Epithelial cell of prostate (primary cell): ENCODE data around the gene NEO1.

ENCODE experiments used
- DNase-seq: peaks from one replicate; pipeline ENCODE4 v3.0.0-alpha.2; 2011; ENCODE audit warnings: low read depth, low spot score
- H3K27ac ChIP-seq: fragments of 450-650 bp; 2 replicates; pipeline ENCODE4 v1.5.1; 2017; ENCODE audit warnings: mild to moderate bottlenecking

NEO1 gene

DNA sequence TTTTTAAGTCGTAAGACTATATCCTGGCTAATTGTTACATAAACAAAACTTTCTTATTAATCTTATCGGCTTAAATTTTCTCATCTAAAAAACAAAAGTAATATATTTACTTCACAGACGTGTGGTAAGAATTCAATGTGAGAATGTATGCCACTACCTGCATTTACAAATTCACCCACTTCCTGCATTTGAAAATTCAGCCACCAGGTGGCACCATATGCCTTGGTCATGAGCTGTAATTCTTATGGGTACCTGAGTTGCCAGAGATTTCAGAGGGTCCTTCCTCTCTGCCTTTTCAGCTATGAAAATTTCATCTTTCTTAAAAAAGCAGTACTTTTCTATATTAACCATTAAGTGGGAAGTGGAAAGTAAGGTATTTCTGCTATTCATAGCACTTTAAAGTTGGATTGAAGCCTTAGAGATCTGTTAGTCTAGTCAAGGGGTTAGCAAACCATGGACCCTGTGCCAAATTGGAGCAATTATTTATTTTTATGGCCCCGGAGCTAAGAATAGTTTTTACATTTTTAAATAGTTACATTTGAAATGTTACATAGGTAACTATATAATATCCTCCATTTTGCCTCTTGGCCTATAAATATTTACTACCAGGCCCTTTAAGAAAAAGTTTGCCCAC lies 188.7 kb downstream of the NEO1 start:
- no peak overlapping the region for H3K27ac ChIP-seq
- DNase-seq = peak; percentile 16

GRCh38 chr15:73244333-73244732 lies 192.1 kb downstream of the NEO1 start:
- no peak for DNase-seq

GRCh38 chr15:73246439-73246838 lies 194.2 kb downstream of the NEO1 start:
- no peak overlapping the region for H3K27ac ChIP-seq

More at GRCh38 chr15:73244333-73244732, 192.1 kb downstream of the NEO1 start:
- no peak overlapping the region for H3K27ac ChIP-seq

GRCh38 chr15:73246898-73247297 lies 194.6 kb downstream of the NEO1 start:
- DNase-seq = no peak

More at GRCh38 chr15:73246439-73246838, 194.2 kb downstream of the NEO1 start:
- no peak for DNase-seq

GRCh38 chr15:73247331-73247730 lies 195.1 kb downstream of the NEO1 start:
- no peak for DNase-seq
- no peak overlapping the region for H3K27ac ChIP-seq

More at GRCh38 chr15:73246898-73247297, 194.6 kb downstream of the NEO1 start:
- H3K27ac ChIP-seq = no peak overlapping the region

- H3K27ac ChIP-seq = no peak overlapping the region
- no peak for DNase-seq
Measured at GRCh38 chr15:73249499-73249898, 197.2 kb downstream of the NEO1 start.

DNA sequence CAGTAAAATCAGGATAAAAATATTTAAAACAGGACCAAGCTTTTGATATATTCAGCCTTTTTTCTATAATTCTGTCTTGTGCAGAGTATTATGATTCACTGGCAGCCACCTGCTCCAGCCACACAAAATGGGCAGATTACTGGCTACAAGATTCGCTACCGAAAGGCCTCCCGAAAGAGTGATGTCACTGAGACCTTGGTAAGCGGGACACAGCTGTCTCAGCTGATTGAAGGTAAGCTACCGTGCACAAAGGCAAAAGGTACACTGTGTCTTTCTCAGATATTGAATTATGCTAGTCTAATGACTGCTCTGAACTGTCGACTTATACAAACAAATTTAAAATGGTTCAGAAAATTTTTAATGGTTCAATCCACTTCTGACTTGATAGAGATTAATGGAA lies 202.3 kb downstream of the NEO1 start:
- H3K27ac ChIP-seq = no peak overlapping the region
- no peak for DNase-seq

DNA sequence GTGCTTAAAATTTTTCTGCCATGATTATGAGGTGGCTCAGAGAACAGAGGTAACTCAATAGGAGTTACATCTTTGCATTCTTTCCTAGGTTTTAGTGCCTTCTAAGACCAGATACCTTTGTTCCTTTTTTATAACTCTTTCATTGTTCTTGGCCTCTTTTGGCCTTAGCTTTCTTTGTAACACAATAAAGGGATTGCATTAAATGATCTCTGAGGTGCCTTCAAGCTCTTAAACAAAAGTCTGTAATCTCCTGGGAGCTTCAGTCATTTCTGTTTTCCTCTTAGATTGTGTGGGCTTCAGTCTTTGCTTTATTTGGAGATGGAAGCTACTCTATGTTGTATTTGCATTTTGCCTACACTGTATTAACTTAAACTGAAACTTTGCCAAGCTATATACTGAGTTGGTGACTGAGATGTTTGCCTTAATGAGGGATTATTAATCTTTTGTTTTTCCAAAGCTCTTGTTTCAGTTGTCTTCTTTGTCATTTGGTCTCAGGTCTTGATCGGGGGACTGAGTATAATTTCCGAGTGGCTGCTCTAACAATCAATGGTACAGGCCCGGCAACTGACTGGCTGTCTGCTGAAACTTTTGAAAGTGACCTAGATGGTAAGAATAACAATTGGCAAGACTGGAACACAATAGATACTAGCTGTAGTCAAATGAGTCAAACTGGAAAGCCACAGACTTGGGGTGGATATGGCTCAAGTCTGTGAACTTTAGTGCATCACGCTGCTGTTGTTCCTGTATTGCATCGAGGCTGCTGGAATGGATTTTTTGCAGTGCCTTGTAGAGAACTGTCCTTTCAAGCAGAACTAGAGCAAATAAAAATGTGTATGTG lies 206.2 kb downstream of the NEO1 start:
- H3K27ac ChIP-seq = no peak overlapping the region
- no peak for DNase-seq

- H3K27ac ChIP-seq = no peak overlapping the region
- no peak for DNase-seq
Measured at GRCh38 chr15:73264881-73265280, 212.6 kb downstream of the NEO1 start.

- no peak overlapping the region for H3K27ac ChIP-seq
- peak; percentile 6 for DNase-seq
Measured at GRCh38 chr15:73265536-73266153, 213.4 kb downstream of the NEO1 start.

DNA sequence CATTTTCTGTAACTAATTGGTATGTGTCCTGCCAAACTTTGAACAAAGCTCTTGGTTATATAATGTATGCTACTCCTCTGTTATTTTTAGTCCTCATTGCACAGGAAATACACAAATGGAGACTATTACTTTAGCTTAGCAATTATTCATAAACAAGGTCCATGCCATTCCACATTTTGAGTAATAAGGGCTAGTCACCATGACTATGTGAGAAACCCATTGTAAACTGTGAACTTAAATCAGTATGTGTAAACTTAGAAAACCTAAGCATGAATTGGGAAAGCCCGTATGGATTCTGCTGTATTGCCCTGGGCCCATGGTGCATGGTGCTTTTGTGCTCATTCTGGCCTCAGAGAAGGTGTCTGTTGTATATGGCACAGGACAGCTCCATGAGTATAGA lies 216.2 kb downstream of the NEO1 start:
- no peak overlapping the region for H3K27ac ChIP-seq
- no peak for DNase-seq

GRCh38 chr15:73270366-73271097 lies 218.3 kb downstream of the NEO1 start:
- no peak for DNase-seq
- H3K27ac ChIP-seq = no peak overlapping the region

- H3K27ac ChIP-seq = no peak overlapping the region
- DNase-seq = no peak
Measured at GRCh38 chr15:73273181-73274002, 221.1 kb downstream of the NEO1 start.

DNA sequence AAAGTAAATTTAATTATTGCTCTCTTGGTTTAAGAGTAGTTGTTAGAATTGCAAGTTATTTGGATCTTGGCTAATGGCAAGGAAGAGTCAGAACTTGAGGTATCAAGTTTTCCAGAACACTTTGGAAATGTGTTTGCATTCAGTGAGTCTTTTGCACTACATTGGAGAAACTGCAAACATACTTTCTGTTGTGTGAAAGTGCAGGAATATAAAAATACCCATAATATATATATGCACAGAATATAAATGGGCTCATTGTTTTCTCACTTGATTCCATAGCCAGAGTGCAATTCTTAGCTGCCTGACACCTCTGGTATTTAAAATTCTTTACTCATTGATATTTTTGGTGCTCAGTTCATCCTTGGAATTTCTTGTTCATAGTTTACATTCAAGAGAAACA lies 223.6 kb downstream of the NEO1 start:
- no peak for DNase-seq
- no peak overlapping the region for H3K27ac ChIP-seq

DNA sequence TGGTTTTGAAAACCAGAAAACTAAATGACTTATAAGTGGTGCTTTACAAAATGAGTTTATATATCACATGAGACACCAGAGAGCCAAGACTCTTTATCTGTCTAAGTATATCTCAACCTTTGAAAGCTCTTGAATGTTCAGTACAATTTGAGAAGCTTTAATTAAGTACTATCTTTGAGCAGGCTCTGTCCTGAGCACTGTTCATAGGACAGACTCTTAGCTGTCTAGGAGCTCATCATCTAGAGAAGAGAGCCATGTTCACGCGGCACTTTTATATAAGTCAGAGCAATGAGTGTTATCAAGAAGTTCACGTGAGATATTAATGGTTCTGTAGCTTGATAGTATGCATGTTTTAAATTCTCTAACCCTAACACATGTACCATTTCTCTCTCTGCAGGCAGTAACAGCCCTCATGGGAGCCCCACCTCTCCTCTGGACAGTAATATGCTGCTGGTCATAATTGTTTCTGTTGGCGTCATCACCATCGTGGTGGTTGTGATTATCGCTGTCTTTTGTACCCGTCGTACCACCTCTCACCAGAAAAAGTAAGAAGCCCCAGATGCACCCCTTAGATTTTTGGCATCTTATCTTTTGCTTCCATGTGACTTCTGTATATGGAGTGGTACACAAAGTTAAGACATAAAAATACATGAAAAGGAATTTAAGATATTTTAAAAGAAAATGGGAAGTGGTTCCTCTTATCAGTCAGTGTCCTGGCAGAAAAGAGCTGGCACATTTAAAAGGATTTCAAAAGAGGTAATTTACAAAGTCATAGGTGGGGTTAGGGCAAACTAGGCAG lies 230.5 kb downstream of the NEO1 start:
- no peak overlapping the region for H3K27ac ChIP-seq
- no peak for DNase-seq

- no peak overlapping the region for H3K27ac ChIP-seq
- no peak for DNase-seq
Measured at GRCh38 chr15:73283366-73283962, 231.2 kb downstream of the NEO1 start.

DNA sequence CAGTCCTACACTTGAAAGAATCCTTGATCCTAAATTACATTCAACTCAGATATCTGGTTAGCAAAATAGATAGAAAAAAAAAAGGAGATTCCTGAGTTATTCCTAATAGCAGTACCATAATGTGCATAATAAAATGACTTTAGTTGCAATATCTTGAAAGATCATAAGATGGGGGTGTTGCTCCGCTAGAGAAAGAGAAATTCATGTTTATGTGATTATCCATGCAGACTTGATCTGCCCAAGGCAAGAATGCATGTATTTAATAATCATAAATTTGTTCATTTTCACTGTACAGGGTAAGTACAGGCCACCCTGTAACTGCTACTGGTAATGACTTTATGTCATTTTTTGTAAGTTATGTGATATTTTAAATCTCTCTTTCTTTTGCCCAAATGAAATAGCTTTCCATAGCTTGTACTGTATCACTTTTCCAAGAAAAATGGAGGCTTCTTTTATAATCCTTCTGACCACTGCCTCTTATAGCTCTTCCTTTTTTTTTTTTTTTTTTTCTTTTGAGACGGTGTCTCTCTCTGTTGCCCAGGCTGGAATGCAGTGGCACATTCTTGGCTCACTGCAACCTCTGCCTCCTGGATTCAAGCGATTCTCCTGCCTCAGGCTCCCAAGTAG lies 231.9 kb downstream of the NEO1 start:
- H3K27ac ChIP-seq = no peak overlapping the region
- DNase-seq = no peak

DNA sequence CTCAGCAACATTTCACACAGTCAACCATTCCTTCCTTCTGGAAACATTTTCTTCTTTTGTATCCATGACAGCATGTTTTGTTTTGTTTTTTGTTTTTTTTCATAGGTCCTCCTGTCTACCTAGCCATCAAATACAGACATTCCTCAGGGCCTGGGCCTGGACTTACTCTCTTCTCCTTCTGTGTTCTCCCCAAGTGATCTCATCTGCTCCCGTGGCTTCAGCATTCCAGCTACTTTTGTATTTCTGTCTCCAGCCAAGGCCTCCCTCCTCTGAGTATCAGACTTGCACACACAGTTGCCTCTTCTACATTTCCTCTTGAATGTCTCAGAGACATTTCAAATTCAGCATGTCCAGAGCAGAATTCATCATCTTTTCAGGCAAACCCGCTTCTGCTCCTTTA lies 234.0 kb downstream of the NEO1 start:
- no peak overlapping the region for H3K27ac ChIP-seq
- DNase-seq = no peak
